IMR-90 (cell line): ENCODE measurements around the gene CDK17. TPM values are rescaled to one million over a fixed set of nuclear protein-coding genes. Genes with fewer than 3 reads are reported as not detected.

Experiments
- ATAC-seq: fragments of 200-7000 bp; cut with Tn5 transposase; 2 replicates; pipeline ENCODE4 v1.9.1; 2020; ENCODE audit warnings: low read depth, mild to moderate bottlenecking, moderate library complexity
- BruUV-seq: library from RNA; stranded (reverse); fragments of 400-500 nt; replicated peaks from 2 replicates; lab custom pipeline; 2021; lab: Mats Ljungman, UMichigan
- CTCF ChIA-PET: fragments of 300-600 bp; formaldehyde crosslinking; extraction: SDS; loops from one replicate; lab custom pipeline; 2021; ENCODE audit warnings: antibody characterized with exemption; lab: Yijun Ruan, JAX
- POLR2A ChIA-PET: fragments of 300-600 bp; sonication (Branson Sonifier 250); formaldehyde crosslinking; loops from one replicate; lab custom pipeline; 2022; ENCODE audit warnings: antibody characterized with exemption; ENCODE audit not compliant: unreplicated experiment; lab: Charles Lee
- DNase-seq: peaks from one replicate; pipeline ENCODE4 v3.0.0; 2013
- H2AFZ ChIP-seq: replicated peaks from 2 replicates; pipeline ENCODE3; 2013; ENCODE audit warnings: low read length, mild to moderate bottlenecking; ENCODE audit not compliant: poor library complexity
- H2AK5ac ChIP-seq: 2 replicates; pipeline ENCODE4 v1.6.1; 2013; ENCODE audit warnings: low read depth, low read length, inconsistent platforms
- H2AK9ac ChIP-seq: replicated peaks from 2 replicates; pipeline ENCODE3; 2013; ENCODE audit warnings: mild to moderate bottlenecking, low read depth, low read length, moderate library complexity; ENCODE audit not compliant: poor library complexity
- H2BK120ac ChIP-seq: 2 replicates; pipeline ENCODE4 v1.6.1; 2013; ENCODE audit warnings: low read depth, low read length, inconsistent platforms
- H2BK15ac ChIP-seq: 3 replicates; pipeline ENCODE4 v1.6.1; 2013; ENCODE audit warnings: low read depth, low read length, inconsistent platforms
- H2BK20ac ChIP-seq: 2 replicates; pipeline ENCODE4 v1.6.1; 2013; ENCODE audit warnings: low read depth, mild to moderate bottlenecking, inconsistent platforms, low read length, moderate library complexity
- H2BK5ac ChIP-seq: 2 replicates; pipeline ENCODE4 v1.6.1; 2013; ENCODE audit warnings: mild to moderate bottlenecking, low read depth, low read length, inconsistent platforms; ENCODE audit not compliant: poor library complexity, severe bottlenecking
- H3K14ac ChIP-seq: replicated peaks from 2 replicates; pipeline ENCODE4 v1.6.1; 2013; ENCODE audit warnings: low read depth, low read length, inconsistent platforms
- H3K18ac ChIP-seq: 2 replicates; pipeline ENCODE4 v1.6.1; 2013; ENCODE audit warnings: low read depth, low read length, control low read depth
- H3K23ac ChIP-seq: 2 replicates; pipeline ENCODE4 v1.6.1; 2013; ENCODE audit warnings: low read depth, low read length, inconsistent platforms
- H3K27ac ChIP-seq: 2 replicates; pipeline ENCODE4 v1.5.1; 2013; ENCODE audit warnings: mild to moderate bottlenecking, control low read depth, low read length; ENCODE audit not compliant: insufficient read depth
- H3K27me3 ChIP-seq: 2 replicates; pipeline ENCODE4 v1.6.1; 2013; ENCODE audit warnings: low read length; ENCODE audit not compliant: control insufficient read depth, insufficient read depth
- H3K36me3 ChIP-seq: 2 replicates; pipeline ENCODE4 v1.6.1; 2013; ENCODE audit warnings: low read length, mixed read lengths; ENCODE audit not compliant: control insufficient read depth, insufficient read depth
- H3K4ac ChIP-seq: 2 replicates; pipeline ENCODE4 v1.6.1; 2013; ENCODE audit warnings: low read depth, low read length, inconsistent platforms
- H3K4me1 ChIP-seq: 2 replicates; pipeline ENCODE4 v1.6.1; 2013; ENCODE audit warnings: low read length, mixed read lengths; ENCODE audit not compliant: control insufficient read depth, insufficient read depth
- H3K4me2 ChIP-seq: 2 replicates; pipeline ENCODE4 v1.6.1; 2013; ENCODE audit warnings: low read depth, mild to moderate bottlenecking, control low read depth, low read length, moderate library complexity
- H3K4me3 ChIP-seq: 2 replicates; pipeline ENCODE4 v1.5.1; 2013; ENCODE audit warnings: low read depth, mild to moderate bottlenecking, control low read depth, low read length, moderate library complexity; ENCODE audit not compliant: insufficient read depth
- H3K56ac ChIP-seq: 2 replicates; pipeline ENCODE4 v1.6.1; 2013; ENCODE audit warnings: low read length, inconsistent platforms; ENCODE audit not compliant: insufficient read depth; ENCODE audit errors: extremely low read depth
- H3K79me1 ChIP-seq, 2 experiments: 2 replicates each; pipeline ENCODE4 v1.6.1; 2013; ENCODE audit warnings: low read length in 2 of 2, inconsistent platforms in 1 of 2, low read depth in 1 of 2
- H3K9ac ChIP-seq: 2 replicates; pipeline ENCODE4 v1.6.1; 2013; ENCODE audit warnings: low read depth, low read length, control low read depth
- H3K9me1 ChIP-seq: 2 replicates; pipeline ENCODE4 v1.6.1; 2013; ENCODE audit warnings: low read length, inconsistent platforms; ENCODE audit not compliant: insufficient read depth
- H3K9me3 ChIP-seq: 2 replicates; pipeline ENCODE4 v1.6.1; 2013; ENCODE audit warnings: low read length; ENCODE audit not compliant: control insufficient read depth, insufficient read depth
- H4K20me1 ChIP-seq: 2 replicates; pipeline ENCODE4 v1.6.1; 2013; ENCODE audit warnings: low read length, inconsistent platforms; ENCODE audit not compliant: insufficient read depth
- H4K5ac ChIP-seq: 2 replicates; pipeline ENCODE4 v1.6.1; 2013; ENCODE audit warnings: mild to moderate bottlenecking, low read depth, low read length, control low read depth
- H4K8ac ChIP-seq, 2 experiments: 2 replicates each; pipeline ENCODE4 v1.6.1; 2013; ENCODE audit warnings: low read depth in 2 of 2, low read length in 2 of 2, control low read depth in 1 of 2, inconsistent platforms in 1 of 2
- H4K91ac ChIP-seq: 2 replicates; pipeline ENCODE4 v1.6.1; 2013; ENCODE audit warnings: low read depth, low read length, inconsistent platforms; ENCODE audit not compliant: insufficient read depth
- CEBPB ChIP-seq: IDR thresholded peaks from 2 replicates; pipeline ENCODE4 v1.6.1; 2012; ENCODE audit warnings: low read depth, low read length, improper control_type of control experiment
- FOS ChIP-seq: fragments of 150-350 bp; IDR thresholded peaks from 2 replicates; pipeline ENCODE4 v1.6.1; 2016; ENCODE audit warnings: low read depth, low read length
- RAD21 ChIP-seq: IDR thresholded peaks from 2 replicates; pipeline ENCODE4 v1.6.1; 2012; ENCODE audit warnings: low read length, improper control_type of control experiment
- SMC3 ChIP-seq: fragments of 150-350 bp; IDR thresholded peaks from 2 replicates; pipeline ENCODE4 v1.6.1; 2016; ENCODE audit warnings: low read depth, mild to moderate bottlenecking, antibody characterized with exemption, low read length, moderate library complexity
- WGBS, 2 experiments: methylation state at CpG; one replicate each; pipeline versions ENCODE4 v1.1.5 to v1.1.7; 2013; ENCODE audit warnings: missing lambda C conversion rate in 2 of 2; ENCODE audit not compliant: insufficient read length in 1 of 2; ENCODE audit errors: extremely low coverage in 2 of 2; 5-methylcytosine and 5-hydroxymethylcytosine counted together
- dilution Hi-C: fragments of 300-500 bp; cut with HindIII; formaldehyde crosslinking; loops from one replicate; pipeline ENCODE4 v1.14.3; 2018; ENCODE audit warnings: low sequenced_read_pairs; ENCODE audit not compliant: unreplicated experiment
- in situ Hi-C: fragments of 300-500 bp; cut with MboI; formaldehyde crosslinking; loops from 3 replicates; pipeline ENCODE4 v1.14.3; 2019; ENCODE audit warnings: low sequenced_read_pairs, inconsistent platforms, mixed read lengths
- intact Hi-C: fragments of 100-400 bp; cut with micrococcal nuclease; formaldehyde crosslinking; loops from 2 replicates; pipeline ENCODE4 v1.10.0; 2022
- polyA plus RNA-seq, 3 experiments: library from polyadenylated mRNA; depleted of rRNA; stranded (reverse); fragments of >200 nt; gene quantifications; 2 replicates each; pipeline ENCODE4 v1.2.3, GENCODE V29; 2012; ENCODE audit warnings: low replicate concordance in 1 of 3
- total RNA-seq: library from RNA; depleted of rRNA; stranded (reverse); fragments of >200 nt; gene quantifications from 2 replicates; pipeline ENCODE4 v1.2.3, GENCODE V29; 2012

Gene CDK17
- total and polyA plus RNA-seq, 2 of the 4 experiments (the other 2 are of a cell fraction), result 14.5 to 50.2 TPM

DNA sequence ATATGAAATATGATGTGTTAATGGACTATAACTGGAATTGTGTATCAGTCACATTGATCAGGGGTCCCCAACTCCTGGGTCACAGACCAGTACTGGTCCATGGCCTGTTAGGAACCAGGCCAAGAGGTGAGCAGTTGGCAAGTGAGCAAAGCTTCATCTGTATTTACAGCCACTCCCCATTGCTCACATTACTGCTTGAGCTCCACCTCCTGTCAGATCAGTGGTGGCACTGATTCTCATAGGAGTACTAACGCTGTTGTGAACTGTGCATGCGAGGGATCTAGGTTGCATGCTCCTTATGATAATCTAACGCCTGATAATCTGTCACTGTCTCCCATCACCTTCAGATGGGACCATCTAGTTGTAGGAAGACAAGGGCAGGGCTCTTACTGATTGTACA is 72.3 kb downstream of the CDK17 start:
- Histone ChIP-seq H3K14ac (no peak overlapping the region), H3K4ac (no peak overlapping the region), H2BK15ac (no peak overlapping the region), H4K91ac (no peak overlapping the region), H3K4me2 (no peak overlapping the region), H3K27ac (no peak overlapping the region), H3K9ac (no peak overlapping the region), H3K4me3 (no peak overlapping the region), H2AFZ (no peak overlapping the region), H3K23ac (no peak overlapping the region), H2AK9ac (no peak overlapping the region), H2BK120ac (no peak overlapping the region), H4K20me1 (peaks cover 23% of the 10 kb centered on the region), H3K18ac (no peak overlapping the region), H2BK20ac (no peak overlapping the region), H3K27me3 (no peaks in the 10 kb centered on the region), H3K56ac (no peak overlapping the region), H2BK5ac (no peak overlapping the region), H3K9me3 (no peaks in the 10 kb centered on the region), H3K79me1 (peaks cover 47 to 52% of the 10 kb centered on the region in 2 experiments), H3K36me3 (peaks cover 14% of the 10 kb centered on the region), H2AK5ac (no peak overlapping the region), H4K8ac (no peak overlapping the region), H3K4me1 (no peaks in the 10 kb centered on the region), H4K5ac (no peak overlapping the region), H3K9me1 (peaks cover 9% of the 10 kb centered on the region; the same call in 1 of the 2 replicates)
- intact Hi-C loops, result no loop called here
- POLR2A ChIA-PET, result no interaction called here
- no CpG with 5 or more reads among the region's 3 CpGs for WGBS, 2 experiments
- CTCF ChIA-PET, result no interaction called here
- ATAC-seq (no peak), DNase-seq (no peak)
- BruUV-seq, result no TSS peak
- in situ Hi-C loops, result no loop called here
- TF ChIP-seq CEBPB, result no peak
- TF ChIP-seq SMC3, result no peak
- no peak for TF ChIP-seq FOS
- TF ChIP-seq RAD21, result no peak
- dilution Hi-C loops, result no loop called here
